Endodermal cell (in vitro differentiated cells): ENCODE results near the gene AUTS2. TPM values are rescaled to one million over a fixed set of nuclear protein-coding genes. Genes with fewer than 3 reads are reported as not detected.

Source experiments
- DNase-seq: peaks from one replicate; pipeline ENCODE4 v3.0.0-alpha.2; 2017
- H3K27ac ChIP-seq: 2 replicates; pipeline ENCODE4 v1.5.1; 2013; ENCODE audit warnings: mild to moderate bottlenecking, low read depth, low read length, moderate library complexity
- H3K27me3 ChIP-seq: 2 replicates; pipeline ENCODE4 v1.6.1; 2013; ENCODE audit warnings: mild to moderate bottlenecking, low read length, moderate library complexity; ENCODE audit not compliant: insufficient read depth, control insufficient read depth, poor library complexity, severe bottlenecking
- H3K36me3 ChIP-seq: 2 replicates; pipeline ENCODE4 v1.7.0; 2013; ENCODE audit warnings: mild to moderate bottlenecking, low read length, moderate library complexity; ENCODE audit not compliant: control insufficient read depth, insufficient read depth
- H3K4me1 ChIP-seq: one replicate; pipeline ENCODE4 v1.7.0; 2013; ENCODE audit warnings: low read length; ENCODE audit not compliant: control insufficient read depth, insufficient read depth
- H3K4me3 ChIP-seq: 2 replicates; pipeline ENCODE4 v1.5.1; 2013; ENCODE audit warnings: mild to moderate bottlenecking, low read length, moderate library complexity
- H3K9ac ChIP-seq: 2 replicates; pipeline ENCODE4 v1.6.1; 2013; ENCODE audit warnings: mild to moderate bottlenecking, low read length, moderate library complexity; ENCODE audit not compliant: poor library complexity, severe bottlenecking; ENCODE audit errors: extremely low read depth
- H3K9me3 ChIP-seq: 2 replicates; pipeline ENCODE4 v1.6.1; 2013; ENCODE audit warnings: mild to moderate bottlenecking, low read length, moderate library complexity; ENCODE audit not compliant: control insufficient read depth
- H3K27ac Mint-ChIP-seq: 2 replicates; pipeline ENCODE4 v1.8.0; 2020; ENCODE audit warnings: mixed read lengths
- H3K27me3 Mint-ChIP-seq: 2 replicates; pipeline ENCODE4 v1.8.0; 2021; ENCODE audit warnings: mild to moderate bottlenecking, mixed read lengths; ENCODE audit not compliant: insufficient read depth
- H3K36me3 Mint-ChIP-seq: 2 replicates; pipeline ENCODE4 v1.8.0; 2020; ENCODE audit warnings: low read depth, mixed read lengths
- H3K4me1 Mint-ChIP-seq: 2 replicates; pipeline ENCODE4 v1.8.0; 2020; ENCODE audit warnings: mixed read lengths
- H3K4me3 Mint-ChIP-seq: 2 replicates; pipeline ENCODE4 v1.8.0; 2020; ENCODE audit warnings: mild to moderate bottlenecking, moderate library complexity, mixed read lengths
- H3K9me3 Mint-ChIP-seq: 2 replicates; pipeline ENCODE4 v1.8.0; 2020; ENCODE audit warnings: mild to moderate bottlenecking, mixed read lengths
- WGBS, 2 experiments: methylation state at CpG; one replicate each; pipeline versions ENCODE4 v1.1.5 to v1.1.7; 2013; ENCODE audit warnings: missing lambda C conversion rate in 2 of 2, mixed read lengths in 1 of 2; ENCODE audit not compliant: insufficient coverage in 1 of 2, insufficient read length in 1 of 2; 5-methylcytosine and 5-hydroxymethylcytosine counted together
- total RNA-seq, 2 donors: library from RNA; stranded (reverse); fragmentation: NEBNext Ultra II Directional in 1 of 2; extraction: Animal tissue kit (Norgen Biotek cat#: 25700) in 1 of 2; gene quantifications; 2 replicates in 1 of 2; 3 replicates in 1 of 2; pipeline ENCODE4 v1.2.1, GENCODE V29; 2021
- TF ChIP-seq, protein P1 (sequence below): fragments of 200-600 bp; sonication (generic); conservative IDR thresholded peaks from 2 replicates; pipeline ENCODE4 v1.5.0; 2021; ENCODE audit warnings: antibody characterized with exemption, mild to moderate bottlenecking

The AUTS2 gene
- total RNA-seq, 2 donors from 2014 or later = 76.8 to 106 TPM

DNA sequence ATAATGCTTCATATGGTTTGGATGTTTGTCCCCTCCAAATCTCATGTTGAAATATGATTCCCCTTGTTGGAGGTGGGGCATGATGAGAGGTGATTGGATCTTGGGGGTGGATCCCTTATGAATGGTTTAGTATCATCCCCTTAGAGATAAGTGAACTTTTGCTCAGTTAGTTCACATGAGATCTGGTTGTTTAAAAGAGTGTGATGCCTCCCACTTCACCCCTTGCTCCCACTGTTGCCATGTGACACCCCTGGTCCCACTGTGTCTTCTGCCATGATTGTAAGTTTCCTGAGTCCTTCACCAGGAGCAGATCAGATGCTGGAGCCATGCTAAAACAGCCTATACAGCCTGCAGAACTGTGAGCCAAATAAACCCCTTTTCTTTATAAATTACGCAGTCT, 13.1 kb upstream of the AUTS2 start:
- no peak overlapping the region for H3K9ac ChIP-seq
- H3K4me1 ChIP-seq = no peaks in the 10 kb centered on the region
- no peak overlapping the region for H3K4me3 ChIP-seq
- Mint-ChIP-seq H3K36me3 (no peaks in the 10 kb centered on the region), H3K4me1 (peaks cover 19% of the 10 kb centered on the region), H3K27me3 (no peaks in the 10 kb centered on the region), H3K9me3 (no peaks in the 10 kb centered on the region), H3K4me3 (no peak overlapping the region), H3K27ac (no peak overlapping the region)
- H3K9me3 ChIP-seq = no peaks in the 10 kb centered on the region
- H3K27ac ChIP-seq = no peak overlapping the region
- 100% methylated on average over 1 of the region's 1 CpG for WGBS, 2 experiments
- H3K36me3 ChIP-seq = no peaks in the 10 kb centered on the region
- no peaks in the 10 kb centered on the region for H3K27me3 ChIP-seq
- TF ChIP-seq, protein P1, sequence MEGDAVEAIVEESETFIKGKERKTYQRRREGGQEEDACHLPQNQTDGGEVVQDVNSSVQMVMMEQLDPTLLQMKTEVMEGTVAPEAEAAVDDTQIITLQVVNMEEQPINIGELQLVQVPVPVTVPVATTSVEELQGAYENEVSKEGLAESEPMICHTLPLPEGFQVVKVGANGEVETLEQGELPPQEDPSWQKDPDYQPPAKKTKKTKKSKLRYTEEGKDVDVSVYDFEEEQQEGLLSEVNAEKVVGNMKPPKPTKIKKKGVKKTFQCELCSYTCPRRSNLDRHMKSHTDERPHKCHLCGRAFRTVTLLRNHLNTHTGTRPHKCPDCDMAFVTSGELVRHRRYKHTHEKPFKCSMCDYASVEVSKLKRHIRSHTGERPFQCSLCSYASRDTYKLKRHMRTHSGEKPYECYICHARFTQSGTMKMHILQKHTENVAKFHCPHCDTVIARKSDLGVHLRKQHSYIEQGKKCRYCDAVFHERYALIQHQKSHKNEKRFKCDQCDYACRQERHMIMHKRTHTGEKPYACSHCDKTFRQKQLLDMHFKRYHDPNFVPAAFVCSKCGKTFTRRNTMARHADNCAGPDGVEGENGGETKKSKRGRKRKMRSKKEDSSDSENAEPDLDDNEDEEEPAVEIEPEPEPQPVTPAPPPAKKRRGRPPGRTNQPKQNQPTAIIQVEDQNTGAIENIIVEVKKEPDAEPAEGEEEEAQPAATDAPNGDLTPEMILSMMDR = no peak
- no peak for DNase-seq

DNA sequence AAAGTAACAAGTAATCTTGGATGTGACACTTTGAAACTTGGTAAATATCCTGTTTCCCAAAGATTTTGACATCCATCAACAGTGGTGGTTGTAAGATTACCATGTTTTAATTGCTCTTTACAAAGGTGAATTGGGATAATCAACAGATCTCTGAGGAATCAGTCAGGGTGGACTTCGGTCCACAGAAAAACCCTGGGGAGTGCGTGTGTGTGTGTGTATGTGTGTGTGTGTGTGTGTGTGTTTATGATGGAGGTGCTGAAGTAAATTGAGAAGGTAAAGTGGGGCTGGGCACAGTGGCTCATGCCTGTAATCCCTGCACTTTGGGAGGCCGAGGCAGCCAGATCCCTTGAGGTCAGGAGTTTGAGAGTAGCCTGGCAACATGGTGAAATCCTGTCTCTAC, 12.0 kb upstream of the AUTS2 start:
- WGBS, 2 experiments = 88 to 90% methylated on average over 3 of the region's 3 CpGs
- Histone ChIP-seq H3K27ac (no peak overlapping the region), H3K9ac (no peak overlapping the region), H3K4me1 (no peaks in the 10 kb centered on the region), H3K36me3 (no peaks in the 10 kb centered on the region), H3K9me3 (no peaks in the 10 kb centered on the region), H3K4me3 (no peak overlapping the region), H3K27me3 (no peaks in the 10 kb centered on the region)
- Mint-ChIP-seq H3K4me1 (peaks cover 19% of the 10 kb centered on the region), H3K4me3 (no peak overlapping the region), H3K9me3 (no peaks in the 10 kb centered on the region), H3K27me3 (peaks cover 6% of the 10 kb centered on the region), H3K36me3 (no peaks in the 10 kb centered on the region), H3K27ac (no peak overlapping the region)
- DNase-seq = no peak
- TF ChIP-seq, protein P1 = no peak

DNA sequence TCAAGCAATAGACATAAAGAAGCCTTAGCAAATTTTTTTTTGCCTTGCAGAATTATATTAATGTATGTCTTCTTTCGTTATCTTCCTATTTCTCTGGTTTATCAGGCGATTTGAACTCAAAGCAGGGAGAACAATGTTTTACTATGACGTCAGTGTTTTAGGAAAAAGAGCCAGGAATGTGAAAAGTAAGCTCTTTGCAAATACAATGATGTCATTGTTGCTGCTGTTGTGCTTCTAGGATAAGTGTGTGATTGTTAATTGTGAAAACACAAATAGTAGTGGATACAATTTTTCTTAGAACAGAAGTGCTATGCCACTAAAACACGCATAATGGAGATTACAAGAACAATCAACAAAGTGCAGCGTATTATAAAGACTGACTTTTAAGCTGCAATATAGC, 9.5 kb upstream of the AUTS2 start:
- Mint-ChIP-seq H3K36me3 (no peaks in the 10 kb centered on the region), H3K9me3 (no peaks in the 10 kb centered on the region), H3K27me3 (peaks cover 11% of the 10 kb centered on the region), H3K4me1 (peaks cover 19% of the 10 kb centered on the region), H3K4me3 (no peak overlapping the region), H3K27ac (no peak overlapping the region)
- no peak for DNase-seq
- no peaks in the 10 kb centered on the region for H3K27me3 ChIP-seq
- H3K4me3 ChIP-seq = no peak overlapping the region
- H3K4me1 ChIP-seq = no peaks in the 10 kb centered on the region
- H3K27ac ChIP-seq = no peak overlapping the region
- no peaks in the 10 kb centered on the region for H3K9me3 ChIP-seq
- H3K9ac ChIP-seq = no peak overlapping the region
- TF ChIP-seq, protein P1 = no peak
- 60 to 83% methylated on average over 3 to 5 of the region's 5 CpGs for WGBS, 2 experiments
- no peaks in the 10 kb centered on the region for H3K36me3 ChIP-seq
